Right lobe of liver (tissue), 6 donors: ENCODE measurements around the gene C17orf75. TPM values are rescaled to one million over a fixed set of nuclear protein-coding genes. Genes with fewer than 3 reads are reported as not detected.

Experiments
- ATAC-seq, 4 donors: fragments of 200-7000 bp; cut with Tn5 transposase; one replicate each; pipeline ENCODE4 v1.9.1; 2020; ENCODE audit warnings: mild to moderate bottlenecking in 4 of 4, moderate library complexity in 4 of 4
- DNase-seq, 3 donors: peaks; one replicate each; pipeline ENCODE4 v3.0.0-alpha.2; 2020
- H3K27ac ChIP-seq, 3 donors: fragments of 200-600 bp; one replicate each; pipeline ENCODE4 v1.8.0; 2022
- H3K27me3 ChIP-seq, 2 donors: fragments of 200-600 bp; one replicate each; pipeline ENCODE4 v1.8.0; 2022
- H3K36me3 ChIP-seq, 4 donors: fragments of 200-600 bp; sonication (generic) in 1 of 4; one replicate each; pipeline versions ENCODE4 v1.5.1 to v1.8.0; 2017 to 2022; ENCODE audit warnings: control low read depth in 1 of 4
- H3K4me1 ChIP-seq, 4 donors: fragments of 200-600 bp; sonication (generic) in 1 of 4; one replicate each; pipeline versions ENCODE4 v1.5.1 to v1.8.0; 2017 to 2022; ENCODE audit warnings: control low read depth in 1 of 4
- H3K4me3 ChIP-seq, 3 donors: fragments of 200-600 bp; one replicate each; pipeline ENCODE4 v1.8.0; 2022
- H3K9me3 ChIP-seq, 4 donors: fragments of 200-600 bp; sonication (generic) in 1 of 4; one replicate each; pipeline versions ENCODE4 v1.5.1 to v1.8.0; 2017 to 2022; ENCODE audit warnings: control low read depth in 1 of 4
- CTCF ChIP-seq, 4 donors: fragments of 200-600 bp in 3 of 4; fragments of 450-650 bp in 1 of 4; IDR thresholded peaks; one replicate each; pipeline versions ENCODE4 v1.5.1 to v1.8.0; 2016 to 2022; ENCODE audit warnings: antibody characterized with exemption in 4 of 4, mild to moderate bottlenecking in 2 of 4
- POLR2A ChIP-seq: fragments of 450-650 bp; IDR thresholded peaks from one replicate; pipeline ENCODE4 v1.6.1; 2017; ENCODE audit warnings: antibody characterized with exemption, mild to moderate bottlenecking
- WGBS: methylation state at CpG from one replicate; pipeline ENCODE4 v1.1.6; 2018; ENCODE audit warnings: low coverage, low lambda C conversion rate; ENCODE audit not compliant: insufficient coverage; ENCODE audit errors: missing lambda C conversion rate; 5-methylcytosine and 5-hydroxymethylcytosine counted together
- intact Hi-C, 2 donors: fragments of 100-400 bp; cut with DNase I; formaldehyde crosslinking; loops; one replicate each; pipeline versions ENCODE4 v1.11.2 to v1.14.1; 2022
- microRNA counts: library from miRNA; unstranded; fragments of <30 nt; microRNA quantifications from one replicate; lab custom pipeline; 2016
- microRNA-seq, 2 donors: library from miRNA; unstranded; fragments of <30 nt; microRNA quantifications; one replicate each; pipeline ENCODE4, GENCODE V29; 2019 to 2020
- total RNA-seq, 6 experiments: library from RNA; depleted of rRNA in 2 of 6; stranded (reverse); fragments of >200 nt in 2 of 6; fragmentation: NEBNext Ultra II Directional in 3 of 6; extraction: Animal tissue kit (Norgen Biotek cat#: 25700) in 3 of 6; gene quantifications; one replicate each; pipeline versions ENCODE4 v1.1.0 to v1.2.4, GENCODE V29; 2016 to 2023
- donor health status: DM: no; HTN: yes; CAD: no.
- donor health status: DM: no; HTN: no; CAD: no.
- donor health status: DM: no; HTN: no; CAD: no.
- donor health status: DM: no; HTN: yes; CAD: no.
- donor health status: DM: no; HTN: yes; CAD: no.

Gene C17orf75
- total RNA-seq, 6 experiments from 2014 or later: 7.1 to 8.9 (median 7.3) TPM

DNA sequence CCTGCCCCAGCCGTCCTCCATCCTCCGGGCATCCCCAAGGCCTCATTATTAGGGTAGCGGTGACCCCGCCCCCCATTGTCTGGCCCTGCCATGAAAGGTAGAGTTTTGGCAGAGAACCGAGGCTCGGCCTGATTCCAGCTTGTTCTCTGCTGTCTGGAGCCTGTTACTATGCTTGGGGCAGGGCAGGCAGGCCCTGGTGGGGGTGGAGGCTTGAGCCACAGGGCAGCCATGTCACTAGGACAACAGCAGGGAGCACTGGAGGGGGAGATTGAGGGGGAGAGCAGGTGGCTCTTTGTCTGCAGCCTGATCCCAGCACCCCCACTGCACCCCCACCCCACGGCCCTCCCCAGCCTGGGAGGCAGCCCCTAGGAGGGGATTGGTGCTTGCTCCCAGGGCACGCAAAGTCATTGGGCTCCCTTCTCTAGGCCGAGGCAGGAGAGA is 60.9 kb downstream of the C17orf75 start:
- intact Hi-C loops: no loop called here
- Histone ChIP-seq H3K9me3 (no peaks in the 10 kb centered on the region), H3K4me1 (no peaks in the 10 kb centered on the region), H3K27ac (no peak overlapping the region), H3K27me3 (no peaks in the 10 kb centered on the region), H3K36me3 (no peaks in the 10 kb centered on the region), H3K4me3 (no peak overlapping the region)
- WGBS: 63% methylated on average over 4 of the region's 9 CpGs
- TF ChIP-seq CTCF (IDR thresholded peaks at IDR 0.05) (no peak), POLR2A (no peak)
- DNase-seq: no peak
- no peak for ATAC-seq

- H3K27me3 ChIP-seq: no peaks in the 10 kb centered on the region
- H3K36me3 ChIP-seq: no peaks in the 10 kb centered on the region
- ATAC-seq (no peak), DNase-seq (no peak)
- no peaks in the 10 kb centered on the region for H3K4me1 ChIP-seq
- no peaks in the 10 kb centered on the region for H3K9me3 ChIP-seq
- WGBS: 71% methylated on average over 3 of the region's 21 CpGs
- intact Hi-C loops: no loop called here
- no peak overlapping the region for H3K27ac ChIP-seq
- H3K4me3 ChIP-seq: no peak overlapping the region
- TF ChIP-seq POLR2A (no peak), CTCF (IDR thresholded peaks at IDR 0.05) (no peak)
Observed at GRCh38 chr17:32279891-32280716, 61.9 kb downstream of the C17orf75 start.

DNA sequence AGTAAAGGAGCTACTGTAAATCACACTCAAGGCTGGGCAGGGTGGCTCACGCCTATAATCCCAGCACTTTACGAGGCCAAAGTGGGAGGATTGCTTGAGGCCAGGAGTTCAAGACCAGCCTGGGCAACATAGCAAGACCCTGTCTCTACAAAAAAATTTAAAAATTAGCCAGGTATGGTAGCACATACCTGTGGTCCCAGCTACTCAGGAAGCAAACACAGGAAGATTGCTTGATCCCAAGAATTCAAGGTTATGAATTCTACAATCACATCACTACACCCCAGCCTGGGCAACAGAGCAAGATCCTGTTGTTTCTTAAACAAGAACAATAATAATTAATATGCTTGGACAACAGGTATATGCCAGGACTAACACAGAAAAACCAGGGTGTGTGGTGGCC is 63.2 kb downstream of the C17orf75 start:
- TF ChIP-seq CTCF (IDR thresholded peaks at IDR 0.05): no peak
- TF ChIP-seq POLR2A: no peak
- intact Hi-C loops: no loop called here
- ATAC-seq: no peak
- DNase-seq: no peak
- Histone ChIP-seq H3K9me3 (no peaks in the 10 kb centered on the region), H3K4me1 (no peaks in the 10 kb centered on the region), H3K4me3 (no peak overlapping the region), H3K36me3 (no peaks in the 10 kb centered on the region), H3K27me3 (no peaks in the 10 kb centered on the region), H3K27ac (no peak overlapping the region)
- WGBS: 90% methylated on average over 2 of the region's 2 CpGs

MicroRNAs within 50 kb of the gene (microRNA counts, 767-probe panel; counts per million panel counts)
- 237 counts per million for microRNA hsa-miR-632 (lab: Ali Mortazavi, UCI)

Small RNA genes within 50 kb of the gene (microRNA-seq; reads per million reads assigned to microRNA genes)
- gene MIR632: 0 to 0.29 reads per million in 2 donors

Other genes starting within 250 kb of the C17orf75 start
- gene RHOT1, start 199.7 kb downstream of the C17orf75 start, total RNA-seq: 10 to 100 TPM; 12.0 to 24.5 (median 14.2) TPM
- under 1 TPM in 2 of 6 experiments, not detected in 4; 0.04 to 0.09 TPM for gene RHBDL3, start 76.3 kb downstream of the C17orf75 start, total RNA-seq
- 10 to 100 TPM; 48.0 to 91.1 (median 68.7) TPM for gene ZNF207, start 8.0 kb upstream of the C17orf75 start, total RNA-seq
- gene PSMD11, start 102.3 kb upstream of the C17orf75 start, total RNA-seq: 10 to 100 TPM; 45.7 to 61.3 (median 51.6) TPM
- gene CDK5R1, start 144.8 kb upstream of the C17orf75 start, total RNA-seq: under 1 TPM; 0.37 to 0.90 (median 0.48) TPM